Superior temporal gyrus (tissue), 1 donor: ENCODE results near the gene CD47.

Experiments used
- DNase-seq: peaks from one replicate; pipeline ENCODE4 v3.0.0-alpha.2; 2016; ENCODE audit errors: extremely low spot score

CD47 gene

DNA sequence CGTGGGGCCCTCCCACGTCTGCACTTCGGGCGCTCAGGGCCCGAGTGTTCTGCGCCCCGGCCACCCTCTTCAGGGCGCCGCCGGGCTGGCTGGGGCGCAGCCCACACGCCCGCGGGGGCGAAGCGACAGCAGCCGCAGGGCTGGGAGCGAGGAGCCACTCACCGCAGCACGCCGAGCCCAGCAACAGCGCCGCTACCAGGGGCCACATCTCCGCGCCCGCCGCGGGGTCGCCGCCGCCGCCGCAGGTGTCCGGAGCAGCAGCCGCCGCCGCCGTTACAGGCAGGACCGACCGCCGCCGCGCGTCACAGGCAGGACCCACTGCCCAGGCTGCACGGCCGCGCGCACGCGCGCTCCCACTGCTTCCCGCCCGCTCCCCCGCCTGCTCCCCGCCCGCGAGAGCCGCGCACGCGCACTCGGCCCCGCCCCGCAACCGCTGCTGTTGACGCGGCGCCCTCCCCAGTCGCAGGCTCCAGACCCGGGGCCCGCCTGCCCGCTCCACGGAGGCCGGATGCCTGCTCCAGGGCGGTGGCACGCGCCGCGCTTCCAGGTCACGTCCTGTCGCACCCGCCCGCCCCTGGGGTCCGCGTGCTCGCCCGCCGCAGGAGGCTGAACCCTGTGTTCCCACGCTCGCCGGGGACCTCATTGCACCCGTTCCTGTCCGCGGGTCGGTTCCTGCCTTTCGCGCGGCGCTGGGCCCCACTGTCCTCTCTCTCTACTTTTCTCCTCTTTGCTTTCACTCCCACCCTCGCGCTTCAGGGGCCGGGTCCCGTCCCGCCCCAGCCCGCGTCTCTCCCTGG, at the start of gene CD47:
Gene CD47 (minus strand): TSS at position 331 of the 797 bp plus-strand sequence. CDS start 123 bp downstream, at position 208.
- peak; percentile 88 for DNase-seq

DNA sequence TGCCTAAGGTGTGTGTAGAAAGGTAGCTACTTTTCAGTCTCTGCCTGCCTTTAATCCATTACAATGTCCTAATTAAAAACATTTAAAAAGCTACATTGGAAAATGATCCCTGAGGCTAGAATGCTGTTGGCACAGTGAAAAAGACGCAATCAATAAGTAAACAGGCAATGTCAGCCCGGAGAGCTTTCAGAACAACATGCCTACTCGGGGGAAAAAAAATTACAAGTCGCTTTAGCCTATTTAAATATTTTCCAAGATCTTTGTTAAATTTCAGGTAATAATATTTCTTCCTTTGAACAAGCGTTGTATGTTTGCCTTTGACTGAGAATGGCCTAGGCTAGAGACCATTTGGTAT, 46.6 kb upstream of the CD47 start:
- no peak for DNase-seq

DNA sequence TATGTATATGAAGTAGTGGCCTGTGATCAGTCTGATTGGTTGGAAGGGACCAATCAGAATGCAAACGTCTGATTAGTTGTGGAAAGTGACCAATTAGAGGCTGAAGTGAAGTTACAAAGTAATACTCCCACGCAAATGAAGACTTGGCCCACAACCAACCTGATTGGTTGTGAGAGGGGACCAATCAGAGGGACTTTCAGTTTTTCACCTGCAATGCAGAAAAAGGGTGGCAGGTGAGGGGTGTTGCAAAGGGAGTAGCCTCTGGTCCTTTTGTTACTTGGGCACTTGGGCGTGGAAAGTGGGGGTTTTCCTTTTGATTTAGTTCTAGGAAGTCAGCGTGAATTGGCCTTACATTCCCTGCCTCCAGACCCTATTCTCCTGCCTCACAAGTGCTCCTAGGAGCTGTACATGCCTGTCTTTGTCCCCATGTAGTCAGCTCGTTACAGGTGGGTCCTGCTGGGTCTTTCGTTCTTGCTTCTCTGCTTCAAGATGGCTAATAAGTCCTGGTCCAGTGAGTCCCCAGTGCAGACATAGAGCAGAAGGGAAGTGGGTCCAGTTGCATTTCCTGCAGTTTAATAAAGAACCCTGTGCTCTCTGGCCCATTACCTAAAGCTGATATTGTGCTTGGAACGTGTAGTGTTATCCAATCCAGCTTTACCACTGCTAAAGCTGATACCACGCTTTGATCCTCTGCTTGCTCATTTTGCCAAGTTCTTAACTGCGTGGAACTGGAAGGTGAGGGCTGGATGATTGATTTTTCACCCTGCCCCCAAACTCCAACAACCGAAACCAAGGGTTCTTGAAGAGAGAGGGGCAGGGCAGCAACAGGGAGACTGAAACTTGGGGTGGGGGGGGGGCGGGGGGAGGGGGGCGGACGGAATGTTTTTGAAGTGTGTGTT, 46.0 kb upstream of the CD47 start:
- no peak for DNase-seq

DNA sequence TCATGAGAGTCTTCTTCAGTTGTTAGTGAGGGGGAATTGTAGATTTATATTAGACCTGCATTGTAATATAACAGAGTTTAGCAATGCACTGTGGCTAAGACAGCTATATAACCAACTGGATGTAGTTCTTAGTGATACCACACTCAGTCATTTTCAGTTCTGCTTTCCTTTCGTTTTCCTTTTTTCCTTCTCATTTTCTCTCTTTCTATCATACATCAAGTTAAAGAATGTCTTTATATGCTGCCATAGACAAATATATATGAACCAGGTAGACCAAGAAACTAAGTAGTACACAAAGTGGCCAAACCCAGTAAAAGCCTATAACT, 43.7 kb upstream of the CD47 start:
- no peak for DNase-seq

DNA sequence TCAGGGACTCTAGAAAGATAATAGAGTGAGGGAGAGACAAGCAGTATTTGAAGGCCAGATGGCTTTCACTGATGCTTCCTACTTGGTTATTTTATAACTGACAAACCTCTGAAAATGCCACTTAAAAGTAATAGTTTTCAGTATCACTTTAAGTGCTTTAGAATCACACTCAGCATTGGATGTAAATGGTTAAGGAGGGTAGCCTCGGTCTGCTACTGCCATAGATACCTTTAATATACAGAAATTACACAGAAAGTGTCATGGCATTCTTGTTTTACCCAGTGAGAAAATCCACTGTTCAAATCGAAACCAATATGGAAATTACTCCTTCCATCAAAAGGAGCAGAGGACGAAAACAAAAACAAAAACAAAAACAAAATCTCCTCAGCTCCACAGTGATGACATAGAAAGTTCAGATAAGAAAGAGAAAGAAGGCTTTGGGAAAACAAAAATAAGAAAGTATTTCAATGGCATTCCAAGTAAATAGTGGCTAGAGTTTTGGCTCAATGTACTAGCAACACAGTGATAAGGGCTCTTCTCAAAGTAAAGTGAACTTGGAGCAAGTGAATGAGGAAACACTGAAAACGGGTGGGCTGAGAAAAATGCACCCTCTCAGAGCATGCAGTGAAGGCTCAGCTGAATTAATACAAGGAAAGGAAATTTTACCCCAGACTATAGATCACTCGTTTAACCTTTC, 43.2 kb upstream of the CD47 start:
- no peak for DNase-seq

DNA sequence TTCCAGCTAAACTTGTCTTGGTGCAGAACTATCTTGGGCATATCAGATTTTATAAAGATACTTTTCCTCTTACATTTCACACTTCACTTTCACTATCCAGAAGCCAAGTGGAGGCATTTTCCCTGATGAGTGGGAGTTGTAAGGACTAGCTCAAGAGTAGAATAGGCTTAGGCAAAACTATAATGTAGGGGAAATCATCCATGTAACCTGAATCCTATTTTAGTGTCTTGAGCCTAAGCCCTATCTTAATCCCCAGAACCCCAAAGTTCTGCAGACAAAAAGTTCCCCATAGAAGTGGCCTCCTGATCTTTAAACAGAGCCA, 42.2 kb upstream of the CD47 start:
- DNase-seq = no peak

DNA sequence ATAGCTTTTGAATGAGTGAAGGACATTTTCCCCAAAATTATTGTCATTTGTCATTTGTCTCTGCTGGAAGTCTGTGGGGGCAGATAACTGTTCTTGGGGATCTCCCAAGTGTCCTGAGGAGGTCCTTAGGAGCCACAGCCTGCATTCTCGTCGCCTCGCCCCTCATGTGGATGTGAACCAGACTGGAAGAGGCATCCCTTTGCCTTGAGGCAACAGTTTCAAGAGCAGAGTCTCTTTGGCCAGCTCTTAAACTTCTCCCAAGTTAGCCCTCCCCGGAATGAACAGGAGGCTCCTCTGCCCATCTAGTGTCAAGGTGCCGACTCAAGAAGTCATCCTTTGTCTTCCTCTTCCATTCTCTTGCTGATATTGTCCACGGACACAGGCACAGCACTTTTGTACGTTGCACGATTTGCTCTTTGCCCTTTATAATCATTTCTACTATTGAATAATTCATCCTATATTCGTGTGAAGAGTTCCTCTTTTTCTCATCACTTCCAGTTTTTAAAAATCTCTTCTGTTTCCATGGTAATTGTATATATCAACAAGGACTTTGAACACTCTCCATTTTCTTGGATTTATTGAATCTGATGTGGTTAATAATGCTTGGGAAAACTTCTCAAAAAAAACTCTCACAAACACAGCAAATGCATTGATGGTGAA, 40.8 kb upstream of the CD47 start:
- no peak for DNase-seq

DNA sequence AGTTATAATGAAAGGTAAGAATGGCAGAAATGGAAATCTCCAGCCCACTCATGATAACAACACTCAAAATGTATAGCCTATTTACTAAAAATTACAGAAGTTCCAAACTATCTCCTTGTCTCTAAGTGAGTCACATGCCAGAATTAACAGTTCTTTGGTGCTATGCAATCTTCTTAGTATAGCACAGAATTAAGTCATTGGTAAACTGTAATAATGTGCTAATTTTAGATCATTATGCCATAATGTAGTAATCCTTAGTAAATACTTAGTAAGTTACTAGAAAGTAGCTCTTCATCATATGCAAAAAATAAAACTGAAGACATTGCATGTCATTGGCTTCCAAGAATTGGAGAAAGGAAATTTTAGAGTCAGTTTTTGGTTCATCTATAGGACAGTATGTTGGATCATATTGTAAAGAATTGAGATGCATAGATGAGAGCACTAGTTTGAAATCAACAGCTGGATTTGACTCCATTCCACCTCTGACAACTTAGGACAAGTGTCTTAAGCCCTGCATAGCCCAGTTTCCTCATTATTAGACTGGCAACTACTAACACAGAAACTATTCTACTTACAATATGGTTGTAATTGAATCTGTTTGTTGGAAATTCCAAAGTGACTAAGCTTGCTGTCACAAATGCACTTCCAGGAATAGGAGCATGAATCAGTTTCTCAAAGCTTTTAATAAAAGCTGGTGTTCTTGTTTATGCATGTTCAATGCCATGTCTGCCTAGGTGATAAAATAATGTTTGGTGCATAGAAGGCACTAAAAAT, 40.1 kb upstream of the CD47 start:
- DNase-seq = peak; percentile 38

DNA sequence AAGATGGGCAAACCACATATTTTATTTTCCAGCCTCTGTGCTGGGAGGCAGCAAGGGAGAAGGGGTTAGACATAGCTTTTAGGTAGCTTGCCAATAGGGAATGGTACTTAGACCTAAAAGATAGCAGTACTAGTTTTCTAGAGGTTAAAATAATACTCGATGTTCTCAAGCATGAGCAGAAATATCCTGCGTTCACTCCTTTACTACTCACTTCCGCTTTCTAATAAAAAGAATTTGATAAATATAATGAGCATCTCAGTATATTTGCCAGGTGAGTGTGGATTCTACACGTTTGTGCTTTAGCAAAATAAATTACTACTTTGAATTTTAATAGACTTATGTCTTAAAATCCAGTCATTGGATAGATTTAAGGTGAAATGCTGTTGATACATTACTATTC, 39.4 kb upstream of the CD47 start:
- no peak for DNase-seq

DNA sequence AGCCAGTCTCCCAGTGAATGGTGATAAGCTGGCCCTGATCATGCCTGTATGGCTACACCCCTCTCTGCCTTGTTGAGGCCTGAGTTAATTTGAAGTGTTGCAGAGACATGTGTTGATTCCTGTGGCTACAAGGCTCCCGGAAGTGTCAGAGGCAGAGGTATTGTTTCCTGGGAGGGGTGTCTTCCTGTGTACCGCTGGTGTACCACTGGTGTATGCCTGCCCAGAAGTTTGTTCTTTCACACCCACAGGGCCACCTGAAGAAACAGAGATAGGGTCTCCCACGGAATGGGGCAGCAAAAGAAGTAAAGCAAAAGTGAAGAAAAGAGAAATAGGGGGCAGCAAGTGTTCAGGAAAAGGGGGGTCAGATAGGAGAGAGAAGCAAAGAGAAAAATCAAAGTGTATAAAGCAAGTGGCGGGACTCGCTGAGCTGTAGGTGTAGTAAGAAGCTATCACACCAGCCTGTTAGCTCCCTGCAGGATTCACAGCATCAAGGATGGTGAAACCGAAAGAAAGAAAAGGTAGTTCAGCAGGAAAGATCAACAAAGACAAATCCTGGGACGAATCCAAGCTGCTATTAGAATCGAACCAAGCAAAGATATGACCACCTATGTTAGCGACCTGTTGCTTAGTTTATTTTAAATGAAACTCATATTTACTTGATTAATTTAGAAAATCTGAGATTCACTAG, 36.6 kb upstream of the CD47 start:
- no peak for DNase-seq

DNA sequence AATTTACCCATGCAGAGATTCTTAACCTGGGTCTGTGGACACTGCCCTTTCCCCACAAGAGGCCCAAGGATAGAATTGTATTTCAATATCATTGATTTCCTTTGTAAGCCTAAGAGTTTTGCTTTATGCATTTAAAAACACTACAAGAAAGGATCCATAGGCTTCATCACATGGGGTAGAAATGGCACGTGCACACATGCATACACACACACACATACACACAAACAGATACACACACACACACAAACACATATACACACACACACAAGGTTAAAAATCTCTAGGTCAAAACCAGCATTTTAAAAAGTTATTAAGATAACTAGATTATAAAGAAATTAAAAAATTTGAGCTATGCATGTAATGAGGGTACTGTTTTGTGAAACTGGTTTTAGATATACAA, 35.5 kb upstream of the CD47 start:
- DNase-seq = no peak

DNA sequence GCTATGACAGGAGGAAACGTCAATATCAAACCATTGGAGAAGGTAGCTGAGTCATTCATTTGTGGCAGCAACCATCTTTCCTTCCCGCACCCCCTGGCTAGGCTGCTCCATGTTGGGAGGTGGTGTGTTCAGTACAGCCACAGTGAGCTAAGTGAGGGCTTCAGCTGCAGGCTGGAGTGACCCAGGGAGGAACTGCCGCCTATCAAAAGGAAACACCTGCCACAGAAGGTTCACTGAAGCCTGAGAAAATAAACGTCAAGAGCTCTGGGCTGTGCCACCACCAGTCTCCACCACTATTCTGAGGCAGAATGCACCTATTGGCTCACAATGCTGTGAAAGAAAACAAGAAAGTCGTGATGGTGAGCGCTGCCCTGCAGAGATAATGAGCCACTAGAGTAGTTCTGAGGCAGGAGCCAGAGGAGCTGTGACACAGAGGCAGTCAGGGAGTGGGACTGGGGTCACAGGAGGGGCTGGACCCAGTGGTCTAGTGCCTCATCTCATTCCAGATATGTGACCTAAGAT, 34.8 kb upstream of the CD47 start:
- no peak for DNase-seq

DNA sequence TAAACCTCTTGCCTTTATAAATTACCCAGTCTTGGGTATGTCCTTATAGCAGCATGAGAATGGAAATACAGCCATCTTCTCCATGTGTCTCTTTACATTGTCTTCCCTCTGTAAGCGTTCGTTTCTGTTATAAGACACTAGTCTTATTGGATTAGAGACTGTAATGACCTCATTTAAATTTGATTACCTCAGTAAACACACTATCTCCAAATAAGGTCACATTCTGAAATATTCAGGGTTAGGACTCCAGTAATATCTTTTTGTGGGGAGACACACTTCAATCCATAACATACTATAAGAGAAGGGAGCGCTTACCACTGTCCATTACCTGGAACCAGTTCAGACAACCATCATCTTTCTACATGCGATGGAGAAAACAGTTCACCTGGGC, 34.3 kb upstream of the CD47 start:
- DNase-seq = no peak

DNA sequence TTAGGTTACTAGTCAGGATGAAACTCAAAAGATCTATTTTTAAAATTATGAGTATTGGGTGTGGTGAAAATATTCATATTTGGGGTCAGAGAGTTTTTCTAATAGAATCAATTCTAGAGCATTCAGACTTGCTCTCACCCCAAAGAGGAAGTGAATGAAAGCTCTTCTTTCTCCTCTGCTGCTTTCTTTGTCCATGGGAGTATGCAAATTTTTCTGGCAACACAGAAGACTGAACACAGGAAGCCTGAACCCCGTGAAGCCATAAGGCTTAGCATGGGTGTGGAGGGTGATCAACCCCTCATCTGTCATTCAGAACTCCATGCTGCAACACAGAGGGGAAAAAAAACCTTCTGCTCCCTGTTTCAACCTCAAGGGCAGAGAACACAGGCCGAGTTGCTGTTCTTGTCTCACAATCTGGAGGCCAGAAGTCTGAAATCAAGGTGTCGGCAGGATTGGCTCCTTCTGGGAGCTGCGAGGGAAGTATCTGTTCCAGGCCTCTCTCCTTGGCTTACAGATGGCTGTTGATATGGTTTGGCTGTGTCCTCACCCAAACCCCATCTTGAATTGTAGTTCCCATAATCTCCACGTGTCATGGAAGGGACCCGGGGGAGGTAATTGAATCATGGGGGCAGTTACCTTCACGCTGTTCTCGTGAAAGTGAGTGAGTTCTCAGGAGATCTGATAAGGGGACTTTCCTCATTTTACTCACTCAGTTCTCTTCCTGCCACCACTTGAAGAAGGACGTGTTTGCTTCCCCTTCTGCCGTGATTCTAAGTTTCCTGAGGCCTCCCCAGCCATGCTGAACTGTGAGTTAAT, 33.7 kb upstream of the CD47 start:
- peak; percentile 56 for DNase-seq

DNA sequence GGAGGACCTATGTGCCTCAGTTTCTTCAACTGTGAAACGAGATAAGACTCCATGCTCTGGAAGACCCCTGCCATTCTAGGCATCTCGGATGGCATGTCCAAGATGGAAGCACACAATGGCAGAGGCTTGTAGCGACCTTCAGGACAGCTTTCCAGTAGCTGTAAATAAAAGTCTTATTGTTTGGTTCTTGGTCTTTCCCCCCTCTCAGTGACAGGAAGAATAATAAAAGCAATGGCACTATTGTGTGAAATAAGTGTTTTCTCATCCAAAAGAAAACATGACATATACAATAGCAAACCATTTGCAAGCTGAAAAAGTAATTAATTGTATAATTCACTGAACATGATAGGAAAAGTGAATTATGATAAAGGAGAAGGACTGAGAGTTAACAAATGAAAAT, 32.5 kb upstream of the CD47 start:
- no peak for DNase-seq

DNA sequence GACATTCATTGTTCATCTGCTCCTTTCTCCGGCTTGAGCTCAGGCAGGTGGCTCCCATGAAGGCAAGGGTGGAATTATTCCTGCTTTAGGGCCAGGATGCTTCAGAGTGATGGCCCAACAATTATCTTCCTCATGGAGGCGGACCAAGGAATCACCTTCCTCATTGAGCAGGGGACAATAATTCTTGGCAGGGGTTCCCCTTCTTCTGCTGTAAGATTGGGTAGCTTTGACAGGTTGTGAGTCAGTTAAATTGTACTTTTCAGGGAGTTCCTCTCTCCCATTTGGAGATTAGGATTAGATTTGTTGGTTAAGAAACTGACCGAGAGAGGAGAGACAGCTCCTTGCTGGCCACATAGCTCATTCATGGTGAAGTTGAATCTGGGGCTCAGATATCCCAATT, 31.4 kb upstream of the CD47 start:
- no peak for DNase-seq

DNA sequence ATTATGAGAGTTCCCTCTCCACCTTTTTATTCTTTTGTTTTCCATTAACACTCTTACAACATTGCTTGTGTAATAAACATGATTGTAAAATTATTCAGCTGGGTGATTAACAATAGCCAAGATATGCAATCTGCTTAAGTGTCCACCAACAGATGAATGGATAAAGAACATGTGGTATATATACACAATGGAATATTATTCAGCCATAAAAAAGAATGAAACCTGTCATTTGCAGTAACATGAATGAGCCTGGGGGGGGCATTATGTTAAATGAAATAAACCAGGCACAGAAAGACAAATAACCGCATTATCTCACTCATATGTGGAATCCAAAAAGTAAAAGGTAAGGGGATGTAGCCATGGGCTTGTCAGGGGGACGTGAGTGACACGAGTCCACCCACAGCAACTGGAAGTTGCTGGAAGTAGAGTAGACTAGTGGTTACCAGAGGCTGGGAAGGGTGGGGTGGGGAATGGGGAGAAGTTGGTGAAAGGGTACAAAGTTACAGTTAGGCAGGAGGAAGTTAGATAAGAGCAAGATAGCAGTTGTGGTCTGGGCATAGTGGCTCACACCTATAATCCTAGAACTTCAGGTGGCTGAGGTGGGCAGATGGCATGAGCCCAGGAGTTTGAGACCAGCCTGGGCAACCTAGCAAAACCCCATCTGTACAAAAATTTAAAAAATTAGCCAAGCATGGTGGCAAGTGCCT, 28.7 kb upstream of the CD47 start:
- DNase-seq = no peak

DNA sequence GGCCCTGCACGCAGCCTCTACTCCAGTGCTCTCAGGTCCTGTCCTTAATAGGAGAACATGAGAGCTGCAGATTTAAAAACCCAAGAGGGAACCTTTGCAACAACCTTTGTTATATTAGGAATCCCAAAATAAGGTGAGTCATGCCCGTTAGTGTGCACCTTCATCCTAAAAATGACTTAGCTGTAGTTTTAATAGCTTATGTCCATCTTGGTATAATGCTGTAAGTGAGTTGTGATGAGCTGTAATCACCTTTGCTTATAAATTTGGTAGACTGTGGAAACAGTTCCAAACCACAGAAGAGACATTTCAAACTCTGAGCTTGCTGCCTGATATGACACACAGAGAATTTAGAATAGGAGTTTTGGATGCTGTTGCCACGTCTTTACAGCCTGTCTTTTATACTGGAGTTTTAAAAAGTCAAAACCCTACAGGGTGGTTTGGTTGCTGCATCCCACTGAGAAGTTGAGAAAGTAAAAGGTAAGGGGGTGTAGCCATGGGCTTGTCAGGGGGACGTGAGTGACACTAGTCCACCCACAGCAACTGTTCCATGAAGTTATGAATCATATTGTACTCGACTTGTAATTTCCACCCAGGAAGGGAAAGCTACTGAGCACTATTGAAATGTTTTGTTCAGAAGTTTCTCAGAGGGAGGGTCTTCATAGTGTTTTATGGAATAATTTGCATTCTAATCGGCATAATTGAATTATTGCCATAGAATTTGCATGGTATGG, 27.4 kb upstream of the CD47 start:
- DNase-seq = no peak
